Peyer's patch (tissue), 4 donors: ENCODE data around the gene BCL7C.

Experiments
- POLR2A ChIP-seq, 2 donors: fragments of 450-650 bp; IDR thresholded peaks; one replicate each; pipeline ENCODE4 v1.5.1; 2017; ENCODE audit warnings: antibody characterized with exemption in 2 of 2, mild to moderate bottlenecking in 2 of 2, moderate library complexity in 2 of 2
- TF ChIP-seq, protein P1 (sequence below), 6 experiments: fragments of 450-650 bp in 4 of 6; fragments of 200-600 bp in 2 of 6; sonication (generic) in 1 of 6; IDR thresholded peaks; one replicate each; pipeline ENCODE4 v1.5.1; 2017 to 2019; ENCODE audit warnings: antibody characterized with exemption in 6 of 6, mild to moderate bottlenecking in 3 of 6, moderate library complexity in 1 of 6

DNA sequence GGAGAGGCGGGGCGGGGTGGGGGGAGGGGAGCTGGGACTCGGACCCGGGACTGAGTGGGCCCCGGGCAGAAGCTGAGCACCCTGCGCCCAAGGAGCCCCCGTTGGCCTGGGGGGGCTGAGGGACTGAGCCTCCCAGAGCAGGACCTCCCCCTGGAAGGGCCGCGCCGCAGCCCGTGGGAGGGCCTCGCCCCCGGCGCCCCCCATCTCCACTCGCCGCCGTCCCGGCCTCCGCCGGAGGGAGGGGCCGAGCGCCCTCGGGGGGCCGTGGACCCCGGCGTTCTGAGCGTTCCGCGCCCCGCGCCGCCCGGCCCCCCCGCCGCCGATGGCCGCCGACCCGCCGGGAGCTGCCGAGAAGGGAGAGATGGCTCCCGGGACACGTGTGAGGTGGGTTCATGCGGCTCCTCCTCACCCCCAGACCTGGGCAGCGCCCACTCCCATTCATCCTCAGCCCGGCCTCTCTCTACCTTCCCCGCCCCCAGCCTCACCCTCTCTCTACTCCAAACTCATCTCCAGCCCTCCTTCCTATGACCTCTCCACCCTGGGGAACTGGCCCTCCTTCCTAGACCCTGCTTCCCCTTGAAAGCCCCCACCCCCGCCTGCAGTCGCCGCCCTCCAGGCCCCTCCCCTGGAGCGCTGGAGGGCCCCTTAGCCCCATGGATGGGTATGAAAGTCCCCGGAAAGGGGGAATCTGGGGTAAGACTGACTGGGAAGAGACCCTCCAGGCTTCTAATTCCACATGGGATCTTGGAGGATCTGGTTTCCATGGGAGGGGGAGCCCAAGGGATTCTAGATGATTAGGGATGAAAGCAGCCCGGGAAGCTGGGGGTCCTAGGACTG lies 30.4 kb upstream of the BCL7C start:
- no peak for TF ChIP-seq POLR2A (IDR thresholded peaks at IDR 0.05)
- TF ChIP-seq, protein P1, sequence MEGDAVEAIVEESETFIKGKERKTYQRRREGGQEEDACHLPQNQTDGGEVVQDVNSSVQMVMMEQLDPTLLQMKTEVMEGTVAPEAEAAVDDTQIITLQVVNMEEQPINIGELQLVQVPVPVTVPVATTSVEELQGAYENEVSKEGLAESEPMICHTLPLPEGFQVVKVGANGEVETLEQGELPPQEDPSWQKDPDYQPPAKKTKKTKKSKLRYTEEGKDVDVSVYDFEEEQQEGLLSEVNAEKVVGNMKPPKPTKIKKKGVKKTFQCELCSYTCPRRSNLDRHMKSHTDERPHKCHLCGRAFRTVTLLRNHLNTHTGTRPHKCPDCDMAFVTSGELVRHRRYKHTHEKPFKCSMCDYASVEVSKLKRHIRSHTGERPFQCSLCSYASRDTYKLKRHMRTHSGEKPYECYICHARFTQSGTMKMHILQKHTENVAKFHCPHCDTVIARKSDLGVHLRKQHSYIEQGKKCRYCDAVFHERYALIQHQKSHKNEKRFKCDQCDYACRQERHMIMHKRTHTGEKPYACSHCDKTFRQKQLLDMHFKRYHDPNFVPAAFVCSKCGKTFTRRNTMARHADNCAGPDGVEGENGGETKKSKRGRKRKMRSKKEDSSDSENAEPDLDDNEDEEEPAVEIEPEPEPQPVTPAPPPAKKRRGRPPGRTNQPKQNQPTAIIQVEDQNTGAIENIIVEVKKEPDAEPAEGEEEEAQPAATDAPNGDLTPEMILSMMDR (IDR thresholded peaks at IDR 0.05): no peak
